HepG2 (cell line): Measurements from ENCODE around the gene UQCC2. TPM values are rescaled to one million over a fixed set of nuclear protein-coding genes. Genes with fewer than 3 reads are reported as not detected.

ENCODE experiments used
- ATAC-seq: fragments of 200-7000 bp; cut with Tn5 transposase; 3 replicates; pipeline ENCODE4 v1.9.1; 2020; ENCODE audit warnings: mild to moderate bottlenecking, moderate library complexity
- BruUV-seq: library from RNA; stranded (reverse); fragments of 400-500 nt; replicated peaks from 2 replicates; lab custom pipeline; 2021; lab: Mats Ljungman, UMichigan
- CTCF ChIA-PET: fragments of 300-600 bp; formaldehyde crosslinking; extraction: SDS; loops from one replicate; lab custom pipeline; 2021; ENCODE audit warnings: low total read pairs, inconsistent platforms, low intra/inter-chr PET ratio; lab: Yijun Ruan, JAX
- POLR2A ChIA-PET: fragments of 350-600 bp; sonication (Branson Sonifier 250); formaldehyde crosslinking; loops from one replicate; lab custom pipeline; 2020; ENCODE audit warnings: antibody characterized with exemption, inconsistent platforms; lab: Yijun Ruan, JAX
- DNase-seq: peaks from one replicate; pipeline ENCODE4 v3.0.0-alpha.2; 2015; ENCODE audit warnings: low spot score
- FAIRE-seq: peaks from 3 replicates; lab custom pipeline; 2011; peaks lifted over from hg19 to GRCh38; lab: Jason Lieb, UNC
- H2AFZ ChIP-seq: one replicate; pipeline ENCODE4 v1.6.1; 2011; ENCODE audit warnings: low read length, inconsistent platforms
- H3K27ac ChIP-seq: fragments of 300-600 bp; 3 replicates; pipeline ENCODE4 v1.8.0; 2011; ENCODE audit warnings: mixed run types, mild to moderate bottlenecking, mixed read lengths, low read length, inconsistent platforms; ENCODE audit not compliant: insufficient read depth; ENCODE audit errors: extremely low read length
- H3K27me3 ChIP-seq, 2 experiments: fragments of 200-600 bp in 1 of 2; 2 replicates in 1 of 2; 3 replicates in 1 of 2; pipeline versions ENCODE4 v1.6.0 to v1.8.0; 2011; ENCODE audit warnings: low read length in 2 of 2, mild to moderate bottlenecking in 2 of 2, moderate library complexity in 2 of 2, inconsistent platforms in 1 of 2; ENCODE audit not compliant: insufficient read depth in 2 of 2, control insufficient read depth in 1 of 2
- H3K36me3 ChIP-seq, 2 experiments: fragments of 200-600 bp in 1 of 2; replicated peaks in 1 of 2; 2 replicates in 1 of 2; 3 replicates in 1 of 2; pipeline versions ENCODE4 v1.5.1 to v1.8.0; 2011; ENCODE audit warnings: low read length in 2 of 2, inconsistent platforms in 1 of 2; ENCODE audit not compliant: insufficient read depth in 2 of 2, control insufficient read depth in 1 of 2
- H3K4me1 ChIP-seq: 2 replicates; pipeline ENCODE4 v1.5.1; 2012; ENCODE audit warnings: low read length, inconsistent platforms; ENCODE audit not compliant: insufficient read depth
- H3K4me2 ChIP-seq: 2 replicates; pipeline ENCODE4 v1.6.0; 2011; ENCODE audit warnings: low read depth, low read length, inconsistent platforms
- H3K4me3 ChIP-seq, 3 experiments: fragments of 200-600 bp in 1 of 3; sonication (generic), shearing (Covaris generic) in 1 of 3; replicated peaks in 1 of 3; 2 replicates each; pipeline ENCODE4 v1.5.1; 2011 to 2016; ENCODE audit warnings: low read length in 3 of 3, inconsistent platforms in 2 of 3, low read depth in 2 of 3, mild to moderate bottlenecking in 2 of 3, control low read depth in 1 of 3, mixed read lengths in 1 of 3; ENCODE audit not compliant: insufficient read depth in 1 of 3
- H3K79me2 ChIP-seq: one replicate; pipeline ENCODE4 v1.6.1; 2011; ENCODE audit warnings: low read length, inconsistent platforms; ENCODE audit not compliant: insufficient read depth
- H3K9ac ChIP-seq: 2 replicates; pipeline ENCODE4 v1.6.0; 2011; ENCODE audit warnings: mild to moderate bottlenecking, low read depth, low read length, inconsistent platforms; ENCODE audit not compliant: insufficient read depth
- H3K9me3 ChIP-seq: 2 replicates; pipeline ENCODE4 v1.5.1; 2012; ENCODE audit warnings: mild to moderate bottlenecking, low read length
- H4K20me1 ChIP-seq: 2 replicates; pipeline ENCODE4 v1.6.0; 2011; ENCODE audit warnings: inconsistent platforms, mild to moderate bottlenecking, low read length, moderate library complexity; ENCODE audit not compliant: insufficient read depth
- CREM ChIP-seq, 2 experiments: sonication (generic) in 1 of 2; formaldehyde crosslinking in 1 of 2; IDR thresholded peaks; 2 replicates each; pipeline versions ENCODE4 v1.4.0 to v1.6.1; 2016 to 2020; ENCODE audit warnings: antibody characterized with exemption in 1 of 2, mild to moderate bottlenecking in 1 of 2, missing genetic modification reagents in 1 of 2
- FIP1L1 ChIP-seq: fragments of 200-400 bp; formaldehyde crosslinking; IDR thresholded peaks from 2 replicates; pipeline ENCODE4 v1.6.1; 2018; ENCODE audit warnings: low read depth, mild to moderate bottlenecking, low read length, moderate library complexity, borderline replicate concordance; ENCODE audit not compliant: insufficient read depth
- GABPB1 ChIP-seq: IDR thresholded peaks from 2 replicates; pipeline ENCODE4 v1.6.1; 2016; ENCODE audit warnings: mild to moderate bottlenecking, missing genetic modification reagents, moderate library complexity, missing compliant biosample characterization
- PAX8 ChIP-seq: sonication (generic); formaldehyde crosslinking; IDR thresholded peaks from 2 replicates; pipeline ENCODE4 v1.8.0; 2022; ENCODE audit warnings: mild to moderate bottlenecking, missing genetic modification reagents, borderline replicate concordance
- ZBTB38 ChIP-seq: sonication (generic); formaldehyde crosslinking; IDR thresholded peaks from 2 replicates; pipeline ENCODE4 v1.5.1; 2020; ENCODE audit warnings: mild to moderate bottlenecking, missing genetic modification reagents
- ZFX ChIP-seq: sonication (generic); formaldehyde crosslinking; IDR thresholded peaks from 2 replicates; pipeline ENCODE4 v1.4.0; 2020; ENCODE audit warnings: mild to moderate bottlenecking, low read depth, missing genetic modification reagents, moderate library complexity
- ZNF253 ChIP-seq: sonication (generic); formaldehyde crosslinking; IDR thresholded peaks from 2 replicates; pipeline ENCODE4 v1.8.0; 2022; ENCODE audit warnings: mild to moderate bottlenecking, missing genetic modification reagents, borderline replicate concordance
- ZNF264 ChIP-seq: sonication (generic); formaldehyde crosslinking; IDR thresholded peaks from 2 replicates; pipeline ENCODE4 v1.4.0; 2020; ENCODE audit warnings: missing genetic modification reagents
- ZNF407 ChIP-seq: sonication (generic); formaldehyde crosslinking; IDR thresholded peaks from one replicate; pipeline ENCODE4 v1.5.1; 2020; ENCODE audit warnings: mild to moderate bottlenecking, missing genetic modification reagents; ENCODE audit errors: not compliant biosample characterization
- WGBS: methylation state at CpG from one replicate; pipeline ENCODE4 v1.1.6; 2017; ENCODE audit warnings: low lambda C conversion rate; 5-methylcytosine and 5-hydroxymethylcytosine counted together
- in situ Hi-C: cut with HindIII; loops from 2 replicates; pipeline ENCODE4 v1.10.0; 2017; ENCODE audit warnings: low pct_unique_long_range_greater_than_20kb; ENCODE audit not compliant: extremely low pct_ligation_motif_present
- intact Hi-C: fragments of 100-400 bp; cut with micrococcal nuclease; formaldehyde crosslinking; loops from one replicate; pipeline ENCODE4 v1.10.0; 2022; ENCODE audit not compliant: unreplicated experiment
- polyA plus RNA-seq, 8 experiments: library from polyadenylated mRNA; depleted of rRNA in 3 of 8; stranded (reverse) in 7 of 8; unstranded in 1 of 8; fragments of >200 nt; fragmentation: Illumina TruSeq in 4 of 8; extraction: Trizol in 4 of 8; gene quantifications; 2 replicates each; pipeline versions ENCODE4 v1.2.1 to v1.2.3, GENCODE V29; 2011 to 2016; ENCODE audit warnings: low read depth in 4 of 8, missing spikeins in 1 of 8, mixed read lengths in 1 of 8; ENCODE audit not compliant: insufficient read depth in 1 of 8
- total RNA-seq, 5 experiments: library from RNA; depleted of rRNA; stranded (reverse); fragments of >200 nt; fragmentation: Illumina TruSeq; extraction: Trizol; gene quantifications; 2 replicates each; pipeline ENCODE4 v1.2.3, GENCODE V29; 2016; ENCODE audit warnings: low read depth in 1 of 5
- TF ChIP-seq, protein P1 (sequence below): sonication (generic); formaldehyde crosslinking; IDR thresholded peaks from 2 replicates; pipeline ENCODE4 v1.4.0; 2020; ENCODE audit warnings: missing genetic modification reagents, mild to moderate bottlenecking, borderline replicate concordance

UQCC2 gene
- total and polyA plus RNA-seq, 2 of the 13 experiments (the other 11 are each of a cell fraction or from before 2014, with no cell fraction given), result 82.4 to 238 TPM

DNA sequence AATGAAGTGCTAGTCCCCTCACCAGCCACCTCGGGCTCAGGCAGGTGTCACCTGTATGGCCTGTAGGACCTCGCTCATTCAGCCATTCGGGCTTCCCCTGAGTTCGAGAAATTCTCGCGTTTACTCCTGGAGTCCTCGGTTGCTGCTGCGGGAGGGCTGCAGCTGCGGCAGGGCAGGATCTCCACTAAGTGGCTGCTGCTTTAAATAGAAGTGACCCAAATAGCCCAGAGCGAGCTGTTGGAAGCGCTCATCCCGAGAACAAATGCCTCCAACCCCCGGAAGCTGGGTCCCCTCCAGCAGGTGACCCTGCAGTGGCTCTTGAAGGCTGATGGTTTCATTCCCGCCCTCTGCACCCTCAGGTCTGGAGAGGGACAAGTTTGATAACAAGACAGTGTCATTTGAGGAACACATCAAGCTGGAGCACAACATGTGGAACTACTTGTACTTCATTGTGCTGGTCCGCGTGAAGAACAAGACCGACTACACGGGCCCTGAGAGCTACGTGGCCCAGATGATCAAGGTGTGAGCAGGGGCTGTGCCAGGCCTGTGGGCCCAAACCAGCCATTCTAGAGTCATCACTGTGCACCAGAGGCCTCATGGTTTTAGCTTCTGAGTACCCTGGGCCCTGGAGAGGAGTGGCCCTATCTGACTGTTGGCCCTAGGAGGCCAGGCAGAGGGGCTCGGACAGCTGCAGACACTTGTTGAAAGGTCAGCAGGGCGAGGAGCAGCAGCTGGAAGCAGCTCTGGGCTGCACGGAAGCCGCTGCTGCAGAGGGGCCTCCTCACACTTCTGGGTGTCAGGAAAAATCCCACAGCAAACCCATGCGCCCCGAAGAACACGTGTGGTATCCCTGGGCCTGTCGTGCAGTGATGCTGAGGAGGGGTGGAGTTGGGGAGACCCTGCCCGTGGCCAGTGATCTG lies 18.1 kb downstream of the UQCC2 start:
- Histone ChIP-seq H3K4me2 (no peak overlapping the region), H3K9ac (no peak overlapping the region), H4K20me1 (no peaks in the 10 kb centered on the region; the same call in 1 of the 2 replicates), H2AFZ (no peak overlapping the region), H3K79me2 (no peaks in the 10 kb centered on the region), H3K27ac (no peak overlapping the region)
- BruUV-seq, result no TSS peak
- ChIA-PET POLR2A (interaction anchor here (0.8 to 2.8 kb wide), 3 partner anchors 11 to 103 kb away, joined by 3 to 11 read pairs (median 9); partner anchors contain the start of gene UQCC2), CTCF (no interaction called here)
- no peak for DNase-seq
- ATAC-seq, result no peak
- TF ChIP-seq ZNF253 (CRISPR knock-in tag), result no peak
- TF ChIP-seq FIP1L1, result no peak
- TF ChIP-seq PAX8 (CRISPR knock-in tag), result no peak
- TF ChIP-seq, protein P1, sequence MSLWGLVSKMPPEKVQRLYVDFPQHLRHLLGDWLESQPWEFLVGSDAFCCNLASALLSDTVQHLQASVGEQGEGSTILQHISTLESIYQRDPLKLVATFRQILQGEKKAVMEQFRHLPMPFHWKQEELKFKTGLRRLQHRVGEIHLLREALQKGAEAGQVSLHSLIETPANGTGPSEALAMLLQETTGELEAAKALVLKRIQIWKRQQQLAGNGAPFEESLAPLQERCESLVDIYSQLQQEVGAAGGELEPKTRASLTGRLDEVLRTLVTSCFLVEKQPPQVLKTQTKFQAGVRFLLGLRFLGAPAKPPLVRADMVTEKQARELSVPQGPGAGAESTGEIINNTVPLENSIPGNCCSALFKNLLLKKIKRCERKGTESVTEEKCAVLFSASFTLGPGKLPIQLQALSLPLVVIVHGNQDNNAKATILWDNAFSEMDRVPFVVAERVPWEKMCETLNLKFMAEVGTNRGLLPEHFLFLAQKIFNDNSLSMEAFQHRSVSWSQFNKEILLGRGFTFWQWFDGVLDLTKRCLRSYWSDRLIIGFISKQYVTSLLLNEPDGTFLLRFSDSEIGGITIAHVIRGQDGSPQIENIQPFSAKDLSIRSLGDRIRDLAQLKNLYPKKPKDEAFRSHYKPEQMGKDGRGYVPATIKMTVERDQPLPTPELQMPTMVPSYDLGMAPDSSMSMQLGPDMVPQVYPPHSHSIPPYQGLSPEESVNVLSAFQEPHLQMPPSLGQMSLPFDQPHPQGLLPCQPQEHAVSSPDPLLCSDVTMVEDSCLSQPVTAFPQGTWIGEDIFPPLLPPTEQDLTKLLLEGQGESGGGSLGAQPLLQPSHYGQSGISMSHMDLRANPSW (CRISPR knock-in tag), result no peak
- TF ChIP-seq ZNF264 (CRISPR knock-in tag), result no peak
- no peak for TF ChIP-seq GABPB1 (CRISPR knock-in tag)
- no peak for TF ChIP-seq ZBTB38 (CRISPR knock-in tag)
- TF ChIP-seq CREM (IDR thresholded peaks at IDR 0.05), result no peak
- TF ChIP-seq CREM (CRISPR knock-in tag; IDR thresholded peaks at IDR 0.05), result no peak
- no peak for TF ChIP-seq ZFX (CRISPR knock-in tag)
- no peak for TF ChIP-seq ZNF407 (CRISPR knock-in tag)
- TF ChIP-seq, all 625 proteins: peak for 0
- Histone ChIP-seq H3K4me1 (no peaks in the 10 kb centered on the region), H3K36me3 (peaks cover 36 to 60% of the 10 kb centered on the region in 2 experiments), H3K9me3 (no peaks in the 10 kb centered on the region), H3K27me3 (no peaks in the 10 kb centered on the region), H3K4me3 (no peak overlapping the region)
- intact Hi-C loops, result no loop called here
- no peak for FAIRE-seq
- WGBS, result 93% methylated on average over 24 of the region's 28 CpGs
- in situ Hi-C loops, result no loop called here
